ENCODE results near the gene PTPRQ.

DNA sequence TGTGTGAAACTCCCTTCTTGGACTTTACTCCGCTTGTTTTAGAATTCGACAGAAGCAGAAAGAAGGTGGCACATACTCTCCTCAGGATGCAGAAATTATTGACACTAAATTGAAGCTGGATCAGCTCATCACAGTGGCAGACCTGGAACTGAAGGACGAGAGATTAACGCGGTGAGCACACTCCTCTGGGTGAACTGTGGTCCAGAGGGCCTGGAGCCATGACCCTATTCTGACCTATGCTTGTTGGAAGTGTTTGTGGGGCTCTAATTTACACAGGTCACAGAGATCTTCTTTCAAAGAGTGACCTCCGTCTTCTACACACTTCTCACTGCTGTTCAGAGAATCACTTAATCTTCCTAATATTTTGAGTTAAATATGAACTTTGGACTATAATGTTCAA, 190.9 kb downstream of the PTPRQ start:
- TF ChIP-seq KAT7 (CRISPR knock-in tag; IDR thresholded peaks at IDR 0.05; ENCODE audit: borderline replicate concordance) (no peak), SIN3A (IDR thresholded peaks at IDR 0.05; ENCODE audit: borderline replicate concordance in 2 of 2, control insufficient read depth in 1 of 2, low read depth in 2 of 2, low read length in 2 of 2) (no peak), ZNF121 (CRISPR knock-in tag; conservative IDR thresholded peaks at IDR 0.05) (no peak), FOSL1 (tag; conservative IDR thresholded peaks at IDR 0.05) (no peak), ZC3H8 (IDR thresholded peaks at IDR 0.05) (no peak), CHD1 (IDR thresholded peaks at IDR 0.05; ENCODE audit: low read length) (no peak), CBFB (CRISPR knock-in tag; IDR thresholded peaks at IDR 0.05) (no peak), JUN (IDR thresholded peaks at IDR 0.05; ENCODE audit: borderline replicate concordance, low read depth, low read length) (no peak), JUN (CRISPR knock-in tag; IDR thresholded peaks at IDR 0.05; ENCODE audit: borderline replicate concordance) (no peak), NFYB (IDR thresholded peaks at IDR 0.05; ENCODE audit: extremely low read depth, insufficient read length) (no peak)
- TF ChIP-seq, protein P1, sequence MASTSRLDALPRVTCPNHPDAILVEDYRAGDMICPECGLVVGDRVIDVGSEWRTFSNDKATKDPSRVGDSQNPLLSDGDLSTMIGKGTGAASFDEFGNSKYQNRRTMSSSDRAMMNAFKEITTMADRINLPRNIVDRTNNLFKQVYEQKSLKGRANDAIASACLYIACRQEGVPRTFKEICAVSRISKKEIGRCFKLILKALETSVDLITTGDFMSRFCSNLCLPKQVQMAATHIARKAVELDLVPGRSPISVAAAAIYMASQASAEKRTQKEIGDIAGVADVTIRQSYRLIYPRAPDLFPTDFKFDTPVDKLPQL (IDR thresholded peaks at IDR 0.05; ENCODE audit: extremely low read depth, insufficient read length), result no peak
- TF ChIP-seq, protein P2, sequence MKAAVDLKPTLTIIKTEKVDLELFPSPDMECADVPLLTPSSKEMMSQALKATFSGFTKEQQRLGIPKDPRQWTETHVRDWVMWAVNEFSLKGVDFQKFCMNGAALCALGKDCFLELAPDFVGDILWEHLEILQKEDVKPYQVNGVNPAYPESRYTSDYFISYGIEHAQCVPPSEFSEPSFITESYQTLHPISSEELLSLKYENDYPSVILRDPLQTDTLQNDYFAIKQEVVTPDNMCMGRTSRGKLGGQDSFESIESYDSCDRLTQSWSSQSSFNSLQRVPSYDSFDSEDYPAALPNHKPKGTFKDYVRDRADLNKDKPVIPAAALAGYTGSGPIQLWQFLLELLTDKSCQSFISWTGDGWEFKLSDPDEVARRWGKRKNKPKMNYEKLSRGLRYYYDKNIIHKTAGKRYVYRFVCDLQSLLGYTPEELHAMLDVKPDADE (conservative IDR thresholded peaks at IDR 0.05; ENCODE audit: control insufficient read depth, low read depth, low read length), result no peak

Data from K562 (cell line).